HG03442 (cell line): ENCODE measurements around the gene NUDT22.

Experiments
- ATAC-seq: cut with Tn5 transposase; IDR thresholded peaks from one replicate; pipeline ENCODE4 v1.9.1; 2021; ENCODE audit warnings: mild to moderate bottlenecking, moderate library complexity; ENCODE audit not compliant: unreplicated experiment

Gene NUDT22

DNA sequence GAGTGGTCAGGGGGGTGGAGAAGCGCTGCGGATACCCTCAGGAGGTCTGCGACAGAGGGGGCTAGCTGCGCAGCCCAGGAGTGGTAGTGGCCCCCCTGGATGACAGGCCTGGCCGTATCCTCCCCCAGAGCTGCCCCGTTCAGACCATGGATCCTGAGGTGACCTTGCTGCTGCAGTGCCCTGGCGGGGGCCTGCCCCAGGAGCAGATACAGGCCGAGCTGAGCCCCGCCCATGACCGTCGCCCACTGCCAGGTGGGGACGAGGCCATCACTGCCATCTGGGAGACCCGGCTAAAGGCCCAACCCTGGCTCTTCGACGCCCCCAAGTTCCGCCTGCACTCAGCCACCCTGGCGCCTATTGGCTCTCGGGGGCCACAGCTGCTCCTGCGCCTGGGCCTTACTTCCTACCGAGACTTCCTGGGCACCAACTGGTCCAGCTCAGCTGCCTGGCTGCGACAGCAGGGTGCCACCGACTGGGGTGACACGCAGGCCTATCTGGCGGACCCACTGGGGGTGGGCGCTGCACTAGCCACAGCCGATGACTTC lies 505 bp downstream of the NUDT22 start:
- ATAC-seq = no peak

DNA sequence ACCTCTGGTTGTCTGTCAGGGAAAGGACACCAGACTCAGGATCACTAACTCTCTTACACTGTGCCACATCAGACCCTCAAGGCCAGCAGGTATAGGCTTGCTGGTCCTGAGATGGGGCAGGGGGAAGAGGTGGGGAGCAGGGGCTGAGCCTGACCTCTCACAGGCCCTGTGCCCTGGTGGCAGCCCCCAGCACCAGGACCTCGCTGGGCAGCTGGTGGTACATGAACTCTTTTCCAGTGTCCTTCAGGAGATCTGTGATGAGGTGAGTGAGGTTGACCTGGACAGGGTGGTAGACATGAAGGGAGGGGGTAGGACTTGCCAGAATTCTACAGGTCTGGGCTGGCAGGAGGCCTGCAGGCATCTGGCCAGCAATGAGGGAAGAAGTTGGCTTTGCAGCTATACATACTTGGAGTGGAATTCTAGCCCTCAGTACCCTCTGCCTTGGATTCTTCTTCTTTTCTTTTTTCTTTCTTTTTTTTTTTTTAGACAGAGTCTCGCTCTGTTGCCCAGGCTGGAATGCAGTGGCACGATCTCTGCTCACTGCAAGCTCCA lies 1.4 kb downstream of the NUDT22 start:
- ATAC-seq = no peak

DNA sequence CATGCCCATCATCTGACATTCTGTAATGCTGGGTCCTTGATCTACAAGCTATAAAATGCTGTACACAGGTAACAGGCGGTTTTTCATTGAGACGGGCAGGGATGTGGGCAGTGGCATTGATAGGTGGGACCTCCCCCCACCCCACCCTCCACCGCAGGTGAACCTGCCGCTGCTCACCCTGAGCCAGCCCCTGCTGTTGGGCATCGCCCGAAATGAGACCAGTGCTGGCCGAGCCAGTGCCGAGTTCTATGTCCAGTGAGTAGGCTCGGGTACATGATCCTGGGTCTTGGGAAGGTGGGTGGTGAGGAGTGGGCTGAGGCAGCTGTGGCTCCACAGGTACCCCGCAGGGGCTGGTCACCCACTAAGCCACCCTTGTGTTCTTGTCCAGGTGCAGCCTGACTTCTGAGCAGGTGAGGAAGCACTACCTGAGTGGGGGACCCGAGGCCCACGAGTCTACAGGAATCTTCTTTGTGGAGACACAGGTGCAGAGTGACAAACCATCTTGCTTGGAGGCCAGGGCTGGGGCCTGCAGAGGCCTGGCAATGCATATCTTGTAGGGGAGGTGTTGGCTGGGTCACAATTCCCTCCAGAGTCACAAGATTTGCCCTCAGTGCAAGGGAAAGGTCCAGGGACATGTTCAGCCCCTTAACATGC lies 3.1 kb downstream of the NUDT22 start:
- no peak for ATAC-seq

DNA sequence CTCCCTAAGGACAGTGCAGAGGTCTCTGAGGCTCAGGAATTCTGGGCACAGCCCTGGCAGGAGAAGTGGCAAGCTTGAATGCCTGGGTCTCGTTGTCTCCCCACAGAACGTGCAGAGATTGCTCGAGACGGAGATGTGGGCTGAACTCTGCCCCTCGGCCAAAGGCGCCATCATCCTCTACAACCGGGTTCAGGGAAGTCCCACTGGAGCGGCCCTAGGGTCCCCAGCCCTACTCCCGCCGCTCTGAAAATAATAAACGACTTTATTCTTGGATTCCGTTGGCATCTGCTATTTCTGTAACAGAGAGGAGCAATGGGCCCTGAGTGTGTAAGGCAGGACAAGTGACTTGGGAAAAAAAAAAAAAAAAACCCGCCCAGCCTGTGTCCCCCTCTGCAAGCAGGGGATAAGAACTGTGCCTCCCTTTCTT lies 3.7 kb downstream of the NUDT22 start:
- no peak for ATAC-seq

DNA sequence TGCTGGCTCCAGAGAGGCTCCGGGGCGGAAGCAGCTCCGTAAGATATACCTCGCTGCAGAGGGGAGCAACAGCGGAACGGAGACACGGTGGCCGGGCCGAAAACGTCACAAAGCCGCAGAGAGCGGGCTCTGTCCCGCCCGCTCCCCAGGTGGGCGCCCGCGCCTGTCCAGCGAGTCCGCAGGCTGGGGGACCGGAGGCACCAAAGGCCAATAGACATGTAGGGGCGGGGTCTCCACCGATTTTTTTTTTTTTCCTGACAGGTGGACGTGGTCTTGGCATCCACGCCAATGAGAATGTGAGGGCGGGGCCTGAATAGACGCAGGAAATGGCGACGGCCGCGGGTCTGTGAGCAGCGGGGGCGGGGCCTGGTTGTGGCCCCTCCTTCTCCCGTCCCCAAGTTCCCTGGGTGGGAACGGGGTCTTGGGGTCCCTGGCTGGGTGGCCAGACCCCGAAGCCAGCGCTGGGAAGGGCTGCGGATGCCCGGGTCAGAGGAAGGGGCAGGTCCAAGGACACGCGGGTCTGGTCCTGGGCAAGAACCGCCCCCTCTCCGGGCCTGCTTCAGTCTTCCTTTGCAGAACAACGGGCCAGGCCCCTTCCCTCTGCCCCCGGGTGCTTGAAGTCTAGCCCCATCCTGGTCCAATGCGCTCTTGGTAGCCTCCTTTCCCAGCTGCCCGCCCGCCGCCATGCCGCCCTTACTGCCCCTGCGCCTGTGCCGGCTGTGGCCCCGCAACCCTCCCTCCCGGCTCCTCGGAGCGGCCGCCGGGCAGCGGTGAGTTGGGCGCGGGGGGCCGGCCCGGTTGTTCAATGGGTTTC lies 4.3 kb downstream of the NUDT22 start, which contains the start of gene DNAJC4:
Gene DNAJC4, plus strand, starts transcription at position 378 of the 814 bp plus-strand sequence. Its CDS starts 307 bp downstream, at position 685.
- ATAC-seq = peak; percentile 37

DNA sequence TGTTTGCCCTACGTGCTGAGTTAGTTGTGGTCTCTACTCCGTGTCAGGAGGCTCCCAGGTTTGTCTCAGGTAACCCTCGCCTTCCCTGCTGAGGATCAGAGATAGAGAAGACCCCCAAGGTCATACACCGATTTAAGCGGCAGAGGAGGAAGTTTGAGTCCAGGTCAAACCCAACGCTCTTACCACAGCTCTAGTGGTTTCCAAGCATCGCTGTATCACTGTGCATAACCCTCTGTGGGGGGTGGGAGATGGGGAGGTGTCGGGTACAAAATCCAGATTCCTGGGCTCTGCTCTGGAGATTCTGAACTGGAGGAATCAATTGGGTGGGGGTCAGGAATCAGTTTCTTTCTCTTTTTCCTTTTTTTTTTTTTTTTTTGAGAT lies 4.9 kb downstream of the NUDT22 start:
- no peak for ATAC-seq

DNA sequence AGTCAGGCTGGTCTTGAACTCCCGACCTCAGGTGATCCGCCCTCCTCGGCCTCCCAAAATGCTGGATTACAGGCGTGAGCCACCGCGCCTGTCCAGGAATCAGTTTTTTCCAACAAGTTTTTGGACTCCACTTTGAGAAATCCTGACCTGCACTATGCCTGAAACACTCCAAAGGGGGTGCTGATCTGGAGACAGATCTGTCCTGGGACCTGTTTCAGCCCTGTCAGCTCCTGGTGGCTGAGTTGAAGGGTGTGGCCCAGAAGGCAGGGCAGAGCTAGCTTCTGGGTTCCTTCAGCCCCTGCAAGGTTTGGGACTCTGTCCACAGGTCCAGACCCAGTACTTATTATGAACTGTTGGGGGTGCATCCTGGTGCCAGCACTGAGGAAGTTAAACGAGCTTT lies 5.5 kb downstream of the NUDT22 start:
- no peak for ATAC-seq

DNA sequence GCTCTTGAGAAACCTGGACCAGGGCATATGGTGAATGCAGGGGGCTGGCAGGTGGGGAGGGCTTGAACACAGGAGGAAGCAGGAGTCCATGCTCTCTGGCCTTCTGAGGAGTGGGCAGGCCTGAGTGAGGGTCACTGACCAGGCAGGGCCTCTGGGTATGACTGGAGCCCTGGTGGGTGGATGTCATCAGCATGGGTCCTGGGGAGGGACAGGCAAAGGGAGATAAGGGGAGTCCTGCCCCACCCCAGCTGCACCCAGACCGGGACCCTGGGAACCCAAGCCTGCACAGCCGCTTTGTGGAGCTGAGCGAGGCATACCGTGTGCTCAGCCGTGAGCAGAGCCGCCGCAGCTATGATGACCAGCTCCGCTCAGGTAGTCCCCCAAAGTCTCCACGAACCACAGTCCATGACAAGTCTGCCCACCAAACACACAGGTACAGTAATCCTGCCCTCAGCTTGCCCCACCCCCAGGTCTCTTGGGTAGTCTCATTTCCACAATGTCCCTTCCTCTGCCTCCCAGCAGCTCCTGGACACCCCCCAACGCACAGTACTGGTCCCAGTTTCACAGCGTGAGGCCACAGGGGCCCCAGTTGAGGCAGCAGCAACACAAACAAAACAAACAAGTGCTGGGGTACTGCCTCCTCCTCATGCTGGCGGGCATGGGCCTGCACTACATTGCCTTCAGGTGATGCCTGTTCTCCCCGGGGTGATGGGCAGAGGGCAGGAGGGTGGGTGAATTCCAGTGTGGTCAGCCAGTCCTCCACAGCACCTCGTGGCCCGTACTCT lies 6.3 kb downstream of the NUDT22 start:
- no peak for ATAC-seq

DNA sequence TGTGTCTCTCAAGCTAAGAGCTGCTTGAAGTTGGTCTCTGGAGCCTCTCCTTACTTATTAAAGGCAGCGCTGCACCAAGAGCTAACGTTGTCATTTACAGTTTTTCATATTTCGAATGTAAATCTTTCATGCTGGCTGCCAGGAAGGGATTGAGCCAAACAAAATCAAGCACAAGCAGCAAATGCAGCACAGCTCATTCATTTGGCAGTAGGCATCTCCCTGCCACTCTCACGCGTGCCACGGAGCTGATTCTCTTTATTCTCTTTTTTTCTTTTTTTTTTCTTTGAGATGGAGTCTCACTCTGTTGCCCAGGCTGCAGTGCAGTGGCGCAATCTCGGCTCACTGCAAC lies 6.9 kb downstream of the NUDT22 start:
- ATAC-seq = no peak

DNA sequence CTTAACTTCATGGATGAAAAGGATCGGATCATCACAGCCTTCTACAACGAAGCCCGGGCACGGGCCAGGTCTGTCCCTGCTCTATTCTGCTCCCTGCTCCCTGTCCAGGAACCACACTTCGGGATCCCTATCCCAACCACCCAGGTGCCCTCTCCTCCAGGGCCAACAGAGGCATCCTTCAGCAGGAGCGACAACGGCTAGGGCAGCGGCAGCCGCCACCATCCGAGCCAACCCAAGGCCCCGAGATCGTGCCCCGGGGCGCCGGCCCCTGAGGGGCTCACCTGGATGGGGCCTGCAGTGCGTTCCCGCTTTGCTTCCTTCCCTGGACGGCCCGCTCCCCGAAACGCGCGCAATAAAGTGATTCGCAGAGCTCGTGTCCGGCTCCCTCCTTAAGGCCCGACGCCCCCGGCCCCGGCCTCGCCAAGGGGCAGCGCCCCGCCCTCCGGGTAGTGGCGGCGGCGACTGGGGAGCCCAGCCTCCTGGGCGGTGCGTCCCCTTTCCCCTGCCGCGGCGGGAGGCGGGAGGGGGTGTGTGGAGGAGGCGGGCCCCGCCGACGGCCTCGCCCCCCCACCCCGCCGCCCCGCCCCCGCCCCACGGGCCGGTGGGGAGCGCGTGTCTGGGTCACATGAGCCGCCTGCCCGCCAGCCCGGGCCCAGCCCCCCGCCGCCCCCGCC lies 8.0 kb downstream of the NUDT22 start, which contains the start of gene VEGFB:
Gene VEGFB, plus strand, starts transcription at position 672 of the 674 bp plus-strand sequence. CDS start 250 bp downstream, outside the sequence.
- peak; percentile 32 for ATAC-seq

DNA sequence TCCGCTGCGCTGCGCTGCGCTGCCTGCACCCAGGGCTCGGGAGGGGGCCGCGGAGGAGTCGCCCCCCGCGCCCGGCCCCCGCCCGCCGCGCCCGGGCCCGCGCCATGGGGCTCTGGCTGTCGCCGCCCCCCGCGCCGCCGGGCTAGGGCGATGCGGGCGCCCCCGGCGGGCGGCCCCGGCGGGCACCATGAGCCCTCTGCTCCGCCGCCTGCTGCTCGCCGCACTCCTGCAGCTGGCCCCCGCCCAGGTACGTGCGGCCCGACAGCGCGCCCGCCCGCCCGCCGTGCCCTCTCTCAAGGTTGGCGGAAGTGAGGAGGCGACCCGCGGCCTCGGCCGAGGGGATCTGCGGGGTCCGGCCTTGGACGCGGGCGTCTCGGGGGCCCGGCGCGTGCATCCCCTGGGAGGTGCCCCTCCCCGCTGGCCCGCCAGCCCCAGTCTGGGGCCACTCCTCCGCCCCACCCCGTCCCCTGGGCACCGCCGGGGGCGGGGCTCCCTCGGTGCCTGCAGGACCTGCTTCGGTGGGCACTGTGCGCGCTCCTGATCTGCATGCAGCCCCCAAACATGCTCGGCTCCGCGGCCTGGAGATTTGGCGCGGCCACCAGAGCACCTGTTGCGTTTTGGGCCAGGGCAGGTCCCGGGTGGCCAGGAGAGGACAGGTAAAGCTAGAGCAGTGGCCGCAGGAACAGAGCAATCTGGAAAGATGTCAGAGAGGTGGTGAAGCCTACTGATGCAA lies 8.7 kb downstream of the NUDT22 start:
- ATAC-seq = peak; percentile 5

DNA sequence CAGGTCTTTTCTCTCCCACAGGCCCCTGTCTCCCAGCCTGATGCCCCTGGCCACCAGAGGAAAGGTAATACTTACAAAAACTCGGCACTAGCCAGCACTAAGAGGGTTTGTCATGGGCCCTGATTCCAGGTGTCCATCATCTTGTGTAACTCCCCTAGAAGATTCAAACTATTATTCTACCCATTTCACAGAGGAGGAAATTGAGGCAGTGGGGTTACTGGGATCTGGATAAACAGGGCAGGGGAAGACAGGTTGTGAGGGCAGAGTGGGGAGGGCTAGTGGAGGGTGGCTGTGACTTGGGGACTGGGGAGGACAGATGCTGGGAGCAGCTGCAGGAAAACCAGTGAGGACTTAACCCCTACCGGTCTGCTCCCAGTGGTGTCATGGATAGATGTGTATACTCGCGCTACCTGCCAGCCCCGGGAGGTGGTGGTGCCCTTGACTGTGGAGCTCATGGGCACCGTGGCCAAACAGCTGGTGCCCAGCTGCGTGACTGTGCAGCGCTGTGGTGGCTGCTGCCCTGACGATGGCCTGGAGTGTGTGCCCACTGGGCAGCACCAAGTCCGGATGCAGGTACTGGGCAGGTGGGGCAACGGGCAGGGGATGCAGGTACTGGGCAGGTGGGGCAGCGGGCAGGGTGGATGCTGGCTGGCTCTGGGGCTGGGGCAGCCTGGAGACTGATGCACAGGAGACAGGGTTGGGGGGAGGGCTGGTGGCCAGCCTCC lies 9.5 kb downstream of the NUDT22 start:
- no peak for ATAC-seq

DNA sequence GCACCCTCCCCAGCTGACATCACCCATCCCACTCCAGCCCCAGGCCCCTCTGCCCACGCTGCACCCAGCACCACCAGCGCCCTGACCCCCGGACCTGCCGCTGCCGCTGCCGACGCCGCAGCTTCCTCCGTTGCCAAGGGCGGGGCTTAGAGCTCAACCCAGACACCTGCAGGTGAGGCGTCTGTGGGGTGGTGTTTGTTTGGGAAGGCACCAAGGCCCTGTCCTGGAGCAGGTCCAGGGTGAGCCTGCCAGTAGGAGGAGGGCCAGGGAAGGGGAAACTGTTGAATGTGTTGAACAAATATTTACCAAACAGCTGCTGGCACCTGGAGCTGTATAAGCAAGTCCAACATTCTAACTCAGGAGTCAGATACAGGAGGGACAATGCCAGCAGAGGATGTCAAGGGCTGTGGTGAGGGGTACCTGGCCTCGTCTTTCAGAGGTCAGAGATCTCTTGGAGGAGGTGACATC lies 11.4 kb downstream of the NUDT22 start:
- ATAC-seq = no peak

DNA sequence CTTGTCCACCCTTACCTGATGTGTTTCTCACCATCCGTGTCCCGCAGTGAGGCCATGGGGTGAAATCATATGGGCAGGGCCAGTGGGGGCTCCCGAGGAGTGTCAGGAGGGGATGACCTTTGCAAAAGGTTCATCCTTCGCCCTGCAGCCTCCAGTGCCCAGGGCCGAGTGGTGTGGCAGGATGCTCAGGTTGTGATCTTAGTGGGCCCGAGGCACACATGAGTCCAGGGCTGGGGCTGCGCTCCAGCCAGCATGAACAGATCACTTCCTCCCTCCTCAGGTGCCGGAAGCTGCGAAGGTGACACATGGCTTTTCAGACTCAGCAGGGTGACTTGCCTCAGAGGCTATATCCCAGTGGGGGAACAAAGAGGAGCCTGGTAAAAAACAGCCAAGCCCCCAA lies 12.0 kb downstream of the NUDT22 start:
- no peak for ATAC-seq

DNA sequence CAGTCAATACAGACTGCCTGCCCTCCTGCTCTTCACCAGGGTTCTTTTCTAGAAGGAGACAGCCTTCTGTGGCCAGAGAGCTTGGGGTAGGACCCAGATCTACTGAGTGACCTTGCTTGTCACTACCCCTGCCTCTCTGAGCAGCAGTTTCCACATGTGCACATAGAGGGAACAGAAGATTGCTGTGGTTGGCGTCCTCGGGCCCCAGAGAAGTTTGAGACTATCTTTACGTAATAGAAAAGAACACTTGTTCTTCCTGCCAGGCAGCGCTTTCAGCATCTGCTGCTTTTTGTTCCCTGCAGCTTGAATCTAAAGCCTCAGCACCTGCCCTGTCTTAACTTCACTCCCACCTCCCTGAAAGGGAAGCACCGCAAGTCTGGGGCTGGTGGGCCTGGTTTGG lies 12.9 kb downstream of the NUDT22 start:
- ATAC-seq = no peak

DNA sequence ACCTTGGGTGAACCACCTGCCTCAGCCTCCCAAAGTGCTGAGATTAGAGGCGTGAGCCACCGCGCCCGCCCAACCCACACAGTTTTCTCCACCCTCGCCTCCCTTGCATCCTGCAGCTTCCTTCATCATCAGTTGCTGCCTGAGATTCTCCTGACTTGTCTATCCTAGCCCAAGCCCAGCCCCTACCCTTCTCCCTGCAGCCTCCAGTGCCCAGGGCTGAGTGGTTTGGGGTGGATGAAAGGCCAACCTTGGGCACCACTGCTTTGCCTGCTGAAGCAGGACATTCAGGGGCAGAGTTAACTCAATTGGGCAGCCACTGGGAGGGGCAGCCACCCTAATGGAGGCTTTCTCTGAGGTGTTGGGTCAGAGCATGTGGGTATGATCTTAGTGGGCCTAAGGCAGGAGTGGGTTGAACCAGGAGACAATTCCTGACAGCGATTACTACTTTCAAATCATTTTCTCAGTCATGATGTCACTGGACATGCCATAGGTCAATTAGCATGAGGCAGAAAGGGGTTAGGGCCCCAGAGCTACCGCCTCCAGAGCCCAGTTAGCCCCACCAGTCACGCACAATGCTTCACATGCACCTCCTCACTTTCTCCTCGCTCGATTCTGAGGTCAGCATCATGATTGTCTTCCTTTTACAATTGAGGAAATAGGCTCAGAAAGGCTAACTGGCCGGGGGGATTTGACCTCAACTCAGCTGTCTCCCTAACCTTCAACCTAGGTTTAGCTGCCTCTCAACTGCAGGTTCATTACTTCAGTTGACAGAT lies 13.8 kb downstream of the NUDT22 start:
- ATAC-seq = no peak

DNA sequence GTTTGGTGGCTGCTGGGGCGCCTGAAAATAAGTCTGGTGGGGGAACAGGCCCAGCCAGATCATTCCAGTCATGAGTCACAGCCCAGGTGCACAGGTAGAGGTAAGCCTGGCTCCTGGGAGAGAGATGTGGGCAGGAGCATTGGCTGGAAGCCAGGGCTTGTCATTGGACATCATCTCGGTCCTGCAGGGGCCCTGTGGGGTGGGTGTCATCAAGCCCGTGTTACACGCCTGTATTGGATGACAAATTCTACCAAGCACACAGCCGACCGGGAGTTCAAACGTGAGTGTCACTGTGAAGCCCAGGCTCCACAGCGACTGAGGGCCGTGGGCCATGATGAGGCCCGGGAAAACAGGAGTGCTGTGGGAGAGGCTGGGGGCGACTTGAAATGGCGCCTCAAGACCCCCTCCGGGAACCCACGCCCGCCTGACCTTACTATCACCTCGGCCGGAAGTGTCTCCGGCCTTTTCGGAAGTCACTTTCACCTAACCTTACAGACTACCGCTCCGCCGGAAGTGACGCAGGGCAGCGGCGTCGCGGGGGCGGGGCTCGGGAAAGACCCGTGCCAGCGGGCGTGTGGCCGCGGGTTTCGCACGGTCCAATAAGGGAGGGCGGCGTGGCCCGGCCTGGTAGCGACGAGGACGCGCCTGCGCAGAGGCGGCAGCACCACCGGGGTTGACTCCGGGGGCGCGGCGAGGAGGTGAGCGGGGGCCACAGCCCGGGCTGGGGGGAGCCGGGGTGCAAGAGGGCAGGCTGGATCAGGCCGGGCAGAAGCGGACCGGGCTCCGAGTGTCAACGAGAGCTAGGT lies 14.6 kb downstream of the NUDT22 start, which contains the start of gene FKBP2:
Gene FKBP2, plus strand, starts transcription at position 661 of the 806 bp plus-strand sequence. CDS start 1,293 bp downstream, outside the sequence.
- peak; percentile 47 for ATAC-seq
